Measurements from ENCODE around the gene NBPF9.
"Not testable (repeated sequence)": the region's sequence is repeated elsewhere in the genome, so short reads cannot be mapped to it uniquely, and the experiment has no call there.

Gene NBPF9, protein sequence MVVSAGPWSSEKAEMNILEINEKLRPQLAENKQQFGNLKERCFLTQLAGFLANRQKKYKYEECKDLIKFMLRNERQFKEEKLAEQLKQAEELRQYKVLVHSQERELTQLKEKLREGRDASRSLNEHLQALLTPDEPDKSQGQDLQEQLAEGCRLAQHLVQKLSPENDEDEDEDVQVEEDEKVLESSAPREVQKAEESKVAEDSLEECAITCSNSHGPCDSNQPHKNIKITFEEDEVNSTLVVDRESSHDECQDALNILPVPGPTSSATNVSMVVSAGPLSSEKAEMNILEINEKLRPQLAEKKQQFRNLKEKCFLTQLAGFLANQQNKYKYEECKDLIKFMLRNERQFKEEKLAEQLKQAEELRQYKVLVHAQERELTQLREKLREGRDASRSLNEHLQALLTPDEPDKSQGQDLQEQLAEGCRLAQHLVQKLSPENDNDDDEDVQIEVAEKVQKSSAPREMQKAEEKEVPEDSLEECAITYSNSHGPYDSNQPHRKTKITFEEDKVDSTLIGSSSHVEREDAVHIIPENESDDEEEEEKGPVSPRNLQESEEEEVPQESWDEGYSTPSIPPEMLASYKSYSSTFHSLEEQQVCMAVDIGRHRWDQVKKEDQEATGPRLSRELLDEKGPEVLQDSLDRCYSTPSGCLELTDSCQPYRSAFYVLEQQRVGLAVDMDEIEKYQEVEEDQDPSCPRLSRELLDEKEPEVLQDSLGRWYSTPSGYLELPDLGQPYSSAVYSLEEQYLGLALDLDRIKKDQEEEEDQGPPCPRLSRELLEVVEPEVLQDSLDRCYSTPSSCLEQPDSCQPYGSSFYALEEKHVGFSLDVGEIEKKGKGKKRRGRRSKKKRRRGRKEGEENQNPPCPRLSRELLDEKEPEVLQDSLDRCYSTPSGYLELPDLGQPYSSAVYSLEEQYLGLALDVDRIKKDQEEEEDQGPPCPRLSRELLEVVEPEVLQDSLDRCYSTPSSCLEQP (N-terminal part only)

DNA sequence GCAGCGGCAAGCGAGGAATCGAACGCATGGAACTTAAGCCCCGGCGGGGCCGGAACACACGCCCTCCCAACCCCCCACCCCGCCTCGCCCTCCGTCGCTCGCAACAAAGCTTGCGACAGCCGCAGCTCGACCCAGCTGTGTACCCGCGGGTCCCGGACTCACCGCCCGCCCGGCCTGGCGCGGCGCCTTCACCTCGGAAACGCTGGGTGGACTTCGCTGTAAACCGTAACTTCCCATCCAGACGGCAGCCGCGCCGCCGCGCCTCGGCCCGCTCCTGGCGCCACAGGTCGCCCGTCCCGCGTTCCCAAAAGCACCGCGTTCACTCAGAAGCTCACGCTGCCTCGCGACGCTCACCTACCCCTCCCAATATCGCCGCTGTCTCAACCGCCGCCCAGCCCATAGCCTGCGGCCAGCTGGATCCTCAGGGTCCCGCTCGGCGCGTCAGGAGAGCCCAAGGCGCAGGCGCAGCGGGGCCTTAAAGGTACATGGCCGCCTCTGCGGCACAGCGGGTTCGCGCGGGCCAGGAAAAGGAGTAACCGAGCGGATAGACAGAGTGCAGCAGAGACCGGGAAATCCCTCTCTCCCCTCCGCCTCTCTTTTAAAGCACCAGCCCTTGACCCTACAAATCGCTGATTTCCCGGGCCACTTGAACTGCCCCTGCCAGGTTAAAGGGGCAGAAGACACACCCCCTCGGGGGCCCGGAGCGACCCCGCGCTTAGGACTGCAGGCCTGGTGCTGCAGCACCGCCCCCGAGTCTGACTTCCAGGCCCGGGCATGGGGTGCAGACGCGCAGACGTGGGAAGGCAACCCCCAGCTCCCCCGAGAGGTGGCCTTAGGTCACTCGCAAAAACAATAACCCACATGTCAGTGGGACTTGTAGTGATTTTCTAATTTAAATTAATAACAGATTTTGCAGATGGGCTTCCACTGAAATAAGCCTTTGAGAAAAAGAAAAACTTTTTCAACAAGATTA lies at the start of gene NBPF9:
TSS of gene NBPF9 (minus strand) at position 443 of the 973 bp plus-strand sequence. CDS start 21,412 bp downstream, outside the sequence.
- DNase-seq, result not testable (repeated sequence)

DNA sequence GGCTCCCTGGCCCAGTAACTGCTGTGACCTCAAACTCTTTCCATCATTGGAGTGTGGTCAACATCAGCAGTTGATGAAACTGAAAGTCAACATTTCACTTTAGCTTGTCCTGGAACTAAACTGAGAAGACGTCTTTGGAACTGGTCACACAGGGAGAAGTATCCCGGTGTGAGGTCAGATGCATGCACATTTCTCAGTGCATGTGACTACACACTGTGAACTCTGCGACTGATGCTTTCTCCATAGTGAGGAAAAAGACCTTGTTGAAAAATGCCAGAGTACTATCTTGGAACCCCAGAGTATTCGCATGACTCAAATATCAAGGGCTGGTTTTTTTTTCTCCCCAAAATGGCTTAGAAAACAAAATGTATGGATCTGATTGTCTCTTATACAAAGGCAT lies 46.6 kb upstream of the NBPF9 start:
- not testable (repeated sequence) for DNase-seq

DNA sequence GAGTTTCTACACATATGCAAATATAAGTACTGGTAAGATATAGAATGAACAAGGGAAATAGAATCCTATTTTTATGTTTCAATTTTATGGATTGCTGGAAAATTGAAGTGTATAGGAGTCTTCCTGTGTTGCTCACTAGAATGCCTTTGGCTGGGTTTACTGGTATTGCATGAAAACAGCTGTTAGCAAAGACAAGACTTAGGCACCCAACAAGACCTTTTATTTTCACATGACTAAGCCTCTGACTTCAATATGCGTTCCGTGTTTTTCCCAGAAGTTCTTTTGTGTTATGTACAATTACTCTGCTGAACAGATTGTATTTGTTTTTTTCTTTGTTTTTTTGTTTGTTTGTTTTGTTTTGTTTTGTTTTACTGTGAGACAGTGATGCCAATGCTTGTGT lies 34.2 kb upstream of the NBPF9 start:
- not testable (repeated sequence) for DNase-seq

DNA sequence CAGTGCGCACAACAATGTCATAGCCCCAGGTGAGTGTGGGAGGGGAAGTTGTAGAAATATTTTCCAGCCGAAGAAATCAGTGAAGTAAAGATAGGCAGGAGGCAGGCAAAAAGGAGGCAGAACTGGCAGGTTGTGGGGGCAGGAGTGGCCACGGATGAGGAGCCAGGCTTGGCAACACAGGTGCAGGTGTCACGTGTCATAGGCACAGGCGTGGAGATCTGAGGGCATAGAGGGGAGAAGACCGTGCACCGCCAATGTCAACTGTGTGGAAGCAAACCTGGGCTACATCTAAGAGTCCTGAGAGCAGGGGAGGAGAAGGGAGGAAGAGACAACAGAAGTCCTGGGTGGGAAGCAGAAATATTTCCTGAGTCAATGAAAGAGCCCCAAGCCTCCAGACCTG lies 27.6 kb upstream of the NBPF9 start:
- not testable (repeated sequence) for DNase-seq

DNA sequence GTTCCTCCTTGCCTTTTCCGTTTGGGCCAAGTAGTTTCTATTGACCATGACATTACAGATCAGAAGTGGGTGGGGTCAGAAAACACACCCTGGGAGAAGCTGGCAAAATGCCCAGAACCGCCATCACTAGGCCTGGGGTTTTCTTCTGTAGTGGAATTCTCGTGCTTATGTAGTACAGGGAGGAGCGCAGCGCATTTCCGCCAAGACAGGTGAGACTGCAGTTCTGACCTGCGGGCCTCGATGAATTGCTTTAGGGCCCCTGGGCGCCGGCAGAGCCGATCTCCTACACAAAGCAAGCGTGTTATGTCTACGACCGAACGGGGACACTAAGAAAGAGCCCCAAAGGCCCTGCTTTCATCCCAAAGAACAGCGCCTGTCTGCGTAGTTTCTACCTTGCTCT lies 25.9 kb upstream of the NBPF9 start:
- DNase-seq, result not testable (repeated sequence)

DNA sequence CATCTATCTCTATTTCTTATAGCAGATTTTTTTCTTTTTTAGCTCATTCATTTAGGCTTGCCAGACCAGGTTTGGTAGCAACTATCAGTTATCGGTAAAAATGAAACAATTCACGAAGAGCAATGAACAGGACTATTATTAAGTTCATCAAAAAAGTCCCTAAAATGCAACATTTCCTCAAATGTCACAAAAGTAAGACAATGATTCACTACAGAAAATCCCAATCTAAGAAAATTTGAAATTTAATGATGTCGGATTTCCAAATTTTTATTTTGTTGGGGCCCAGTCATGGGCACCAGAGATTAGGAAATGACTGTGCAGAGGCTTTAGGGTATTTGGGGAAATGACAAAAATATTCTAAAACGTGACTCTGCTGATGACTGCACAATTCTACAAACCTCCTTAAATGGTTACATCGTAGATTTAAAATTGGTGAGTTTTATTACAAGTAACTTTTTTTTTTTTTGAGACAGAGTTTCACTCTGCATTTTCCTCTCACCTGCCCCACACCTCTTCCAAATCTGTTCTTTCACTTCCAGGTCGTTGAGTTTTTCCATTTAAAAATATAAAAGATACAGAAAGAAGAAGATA lies 23.3 kb upstream of the NBPF9 start:
- DNase-seq, result not testable (repeated sequence)

DNA sequence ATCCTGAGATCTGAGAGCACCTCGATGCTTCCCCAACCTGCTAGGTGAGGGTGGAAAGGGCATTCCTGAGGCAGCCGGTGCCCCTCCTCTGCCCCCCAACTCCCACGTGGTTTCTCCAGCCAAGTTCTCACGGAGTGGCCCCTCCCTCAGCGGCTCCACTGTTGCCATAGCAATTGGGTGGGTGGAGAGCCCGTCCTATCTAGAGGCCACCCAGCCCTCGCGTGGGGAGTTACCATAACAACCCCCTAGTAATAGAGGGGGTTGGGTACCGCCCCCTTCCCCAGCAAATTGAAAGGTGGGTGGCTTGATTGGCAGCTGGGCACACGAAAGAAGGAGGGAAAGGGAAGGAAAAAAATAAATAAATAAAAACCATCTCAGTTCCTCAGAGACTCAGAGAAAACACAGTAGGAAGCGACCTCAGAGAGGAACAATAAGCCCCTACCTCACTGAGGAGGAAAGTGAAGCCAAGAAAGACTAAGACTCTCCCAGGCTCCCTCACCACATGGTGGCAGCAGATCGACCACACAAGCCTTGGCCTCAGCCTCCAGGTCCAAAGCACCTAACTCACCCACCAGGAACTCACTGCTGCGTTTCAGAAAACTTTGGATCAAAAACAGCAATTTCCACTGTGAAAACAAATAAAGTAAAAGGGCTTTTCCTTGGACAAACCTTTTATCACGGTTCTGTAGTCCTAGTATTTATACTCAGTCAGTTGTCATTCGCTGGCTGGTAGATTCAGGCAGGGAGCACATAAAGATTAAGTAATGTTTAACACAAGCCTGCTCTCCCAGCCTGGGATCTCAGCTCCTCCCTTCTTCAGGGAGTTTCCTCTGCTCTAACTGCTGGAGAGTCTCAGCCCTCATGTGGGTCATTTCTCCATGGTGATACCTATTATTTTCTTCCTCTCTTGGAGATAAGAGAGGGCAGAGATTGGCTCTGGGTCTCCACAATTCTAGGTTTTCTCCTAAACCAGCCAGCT lies 20.9 kb upstream of the NBPF9 start:
- DNase-seq, result not testable (repeated sequence)

DNA sequence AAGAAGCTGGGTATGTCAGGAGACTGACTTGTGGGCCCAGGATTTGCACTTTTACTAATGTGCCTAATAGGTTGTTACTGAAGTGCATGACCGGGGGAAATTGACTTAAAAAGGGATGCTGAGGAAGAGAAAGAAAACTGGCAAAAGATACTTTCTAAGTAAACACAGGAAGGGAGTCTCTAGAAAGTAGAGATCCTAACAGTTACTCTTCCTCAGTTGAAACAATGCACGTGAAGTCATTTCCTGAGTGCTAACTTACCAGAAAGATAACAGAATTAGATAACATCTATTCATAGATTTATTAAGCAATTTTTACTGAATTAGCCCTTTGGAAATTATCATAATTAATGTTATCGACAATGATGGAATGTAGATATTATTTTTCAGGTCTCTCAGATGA lies 9.5 kb upstream of the NBPF9 start:
- DNase-seq, result not testable (repeated sequence)

DNA sequence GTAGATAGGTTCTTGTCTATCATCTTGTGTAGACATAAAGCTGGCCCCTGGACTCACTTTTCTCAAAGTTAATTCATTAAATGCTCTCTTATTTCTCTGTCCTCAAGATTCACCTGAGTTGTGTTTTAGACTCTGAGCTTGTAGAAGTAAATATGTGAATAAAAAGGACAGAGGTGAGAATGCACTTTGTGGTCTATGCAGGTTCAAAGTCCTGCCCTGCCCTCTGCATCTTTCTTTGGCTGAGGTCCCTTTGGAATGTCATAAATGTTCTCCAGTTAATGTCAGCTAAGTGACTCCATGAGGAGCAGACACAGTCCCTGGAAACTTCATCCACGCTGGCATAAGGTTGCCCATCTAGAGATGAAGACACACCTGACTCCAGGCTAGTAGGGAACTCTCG lies 7.0 kb upstream of the NBPF9 start:
- DNase-seq, result not testable (repeated sequence)

DNA sequence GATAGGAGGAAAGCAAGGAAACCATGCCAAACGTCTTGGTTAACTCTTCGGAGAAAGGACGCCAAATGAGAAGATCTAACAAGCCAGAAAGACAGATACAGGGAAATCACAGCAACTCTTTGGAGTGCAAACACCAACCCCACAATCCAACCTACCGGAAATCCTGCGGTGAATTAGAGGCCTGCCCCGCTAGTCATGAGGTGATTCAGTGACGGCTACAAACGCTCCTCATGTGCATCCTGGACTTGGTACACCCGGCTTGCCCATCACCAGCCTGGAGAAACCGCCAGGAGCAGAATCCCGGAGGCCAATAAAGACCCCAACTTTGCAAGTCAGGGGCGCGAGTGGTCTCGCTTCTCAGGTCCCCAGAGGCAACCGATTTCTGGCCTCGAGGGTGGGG lies 777 bp downstream of the NBPF9 start:
- not testable (repeated sequence) for DNase-seq

DNA sequence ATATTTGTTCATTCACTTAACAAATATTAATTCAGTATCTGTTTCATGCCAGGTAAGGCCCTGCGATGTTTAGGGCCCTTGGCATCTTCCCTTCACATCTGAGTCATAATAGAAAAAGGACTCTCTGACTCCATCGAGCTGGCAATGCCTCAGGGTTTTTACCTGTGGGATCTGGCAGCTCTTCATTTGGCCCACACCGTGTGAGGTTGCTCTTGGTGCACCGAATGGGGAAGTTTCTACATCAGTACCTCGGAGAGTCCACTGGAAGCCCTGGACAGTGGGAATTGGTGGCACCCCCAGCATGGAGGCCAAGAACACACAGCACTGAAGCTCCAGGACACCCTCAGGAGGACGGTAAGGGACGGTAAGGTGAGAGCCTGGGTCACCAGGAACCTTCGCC lies 5.1 kb downstream of the NBPF9 start:
- DNase-seq, result not testable (repeated sequence)

DNA sequence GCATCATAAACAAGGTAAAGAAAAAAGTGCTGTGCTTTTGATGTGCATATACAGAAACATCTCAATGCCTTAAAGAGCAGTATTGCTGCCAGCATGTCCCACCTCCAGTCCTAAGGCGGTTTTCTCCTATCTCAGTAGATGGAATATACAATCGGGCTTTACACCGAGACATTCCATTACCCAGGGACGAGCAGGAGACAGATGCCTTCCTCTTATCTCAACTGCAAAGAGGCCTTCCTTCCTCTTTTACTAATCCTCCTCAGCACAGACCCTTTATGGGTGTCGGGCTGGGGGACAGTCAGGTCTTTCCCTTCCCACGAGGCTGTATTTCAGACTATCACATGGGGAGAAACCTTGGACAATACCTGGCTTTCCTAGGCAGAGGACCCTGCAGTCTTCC lies 10.2 kb downstream of the NBPF9 start:
- not testable (repeated sequence) for DNase-seq

DNA sequence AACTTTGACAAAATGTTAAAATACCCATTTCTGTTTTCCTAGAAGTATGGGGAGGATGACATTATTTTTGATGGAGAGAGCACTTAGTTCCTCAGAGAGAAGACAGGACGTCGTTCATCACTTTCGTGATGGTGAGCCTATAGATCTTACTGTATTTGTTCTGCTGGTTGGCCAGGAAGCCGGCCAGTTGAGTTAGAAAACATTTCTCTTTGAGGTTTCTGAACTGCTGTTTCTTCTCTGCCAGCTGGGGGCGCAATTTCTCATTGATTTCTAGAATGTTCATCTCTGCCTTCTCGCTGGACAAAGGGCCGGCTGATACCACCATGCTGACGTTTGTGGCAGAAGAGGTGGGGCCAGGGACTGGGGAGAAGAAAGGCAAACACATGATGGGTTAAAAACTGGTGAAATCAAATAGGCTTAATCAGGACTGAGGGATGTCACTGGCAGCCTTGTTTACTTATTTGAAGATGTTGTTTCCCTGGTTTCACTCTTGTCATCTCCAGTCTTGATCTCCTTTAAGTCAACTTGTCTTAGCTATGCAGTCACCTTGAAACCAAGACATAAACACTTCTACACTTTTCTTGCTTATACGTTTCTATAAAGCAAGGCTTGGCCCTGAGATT lies 27.7 kb downstream of the NBPF9 start:
- not testable (repeated sequence) for DNase-seq

DNA sequence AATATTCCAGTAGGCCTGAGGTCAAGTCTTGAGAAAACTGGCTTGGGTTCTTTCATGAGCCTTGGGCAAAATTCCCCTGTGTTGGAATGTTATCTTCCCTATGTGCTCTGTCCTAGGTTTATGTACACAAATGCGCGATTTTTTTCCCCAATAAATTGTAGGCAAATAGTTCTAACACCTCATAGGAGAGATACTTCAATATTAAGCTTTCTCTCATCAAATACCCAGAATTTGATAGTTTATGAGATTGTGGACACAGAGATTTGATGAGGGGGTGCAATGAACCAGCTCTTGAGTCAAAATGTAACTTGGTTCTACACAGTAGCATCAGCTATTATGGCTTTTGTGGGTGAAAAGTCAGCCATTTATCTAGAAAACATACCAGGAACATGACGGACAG lies 38.7 kb downstream of the NBPF9 start:
- DNase-seq, result not testable (repeated sequence)

DNA sequence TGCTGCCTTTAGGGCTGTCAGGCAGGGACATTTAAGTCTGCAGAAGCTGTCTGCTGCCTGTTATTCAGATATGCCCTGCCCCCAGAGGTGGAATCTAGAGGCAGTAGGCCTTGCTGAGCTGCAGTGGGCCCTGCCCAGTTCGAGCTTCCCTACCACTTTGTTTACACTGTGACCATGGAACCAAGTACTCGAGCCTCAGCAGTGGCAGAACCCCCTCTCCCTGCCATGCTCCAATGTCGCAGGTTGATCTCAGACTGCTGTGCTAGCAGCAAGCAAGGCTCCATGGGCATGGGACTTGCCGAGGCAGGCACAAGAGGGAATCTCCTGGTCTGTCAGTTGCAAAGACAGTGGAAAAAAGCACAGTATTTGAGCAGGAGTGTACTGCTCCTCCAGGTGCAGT lies 60.3 kb downstream of the NBPF9 start:
- not testable (repeated sequence) for DNase-seq

DNA sequence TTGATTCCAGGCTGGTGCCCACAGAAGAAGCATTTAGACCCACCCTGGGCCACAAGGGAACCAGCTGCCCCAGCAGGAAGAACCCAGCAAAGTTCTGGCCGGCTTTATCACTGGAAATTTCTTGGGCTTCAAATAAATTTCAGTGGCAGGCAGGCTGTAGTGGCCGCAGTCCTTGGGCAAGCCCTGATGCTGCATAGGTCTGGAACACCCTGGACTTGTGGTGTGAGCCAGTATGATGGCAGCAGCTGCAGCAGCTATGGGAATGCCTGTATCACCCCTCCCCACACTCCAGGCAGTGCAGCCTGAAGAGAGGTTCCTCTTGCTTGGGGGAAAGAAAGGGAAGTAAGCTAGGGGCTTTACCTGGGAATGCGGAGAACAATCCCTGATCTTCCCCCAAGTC lies 69.4 kb downstream of the NBPF9 start:
- DNase-seq, result not testable (repeated sequence)

DNA sequence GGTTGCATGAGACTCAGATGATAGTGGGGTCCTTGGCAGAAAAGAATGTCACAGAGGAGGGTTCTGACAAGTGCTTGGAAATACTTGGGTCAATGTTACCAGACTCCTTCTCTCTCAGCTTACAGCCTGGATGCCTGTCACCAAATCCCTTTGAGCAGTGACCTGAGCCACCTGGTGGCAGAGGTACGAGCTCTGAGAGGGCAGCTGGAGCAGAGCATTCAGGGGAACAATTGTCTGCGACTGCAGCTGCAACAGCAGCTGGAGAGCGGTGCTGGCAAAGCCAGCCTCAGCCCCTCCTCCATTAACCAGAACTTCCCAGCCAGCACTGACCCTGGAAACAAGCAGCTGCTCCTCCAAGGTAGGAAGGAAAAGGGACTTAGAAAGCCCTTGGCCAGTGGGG lies 79.0 kb downstream of the NBPF9 start:
- not testable (repeated sequence) for DNase-seq

DNA sequence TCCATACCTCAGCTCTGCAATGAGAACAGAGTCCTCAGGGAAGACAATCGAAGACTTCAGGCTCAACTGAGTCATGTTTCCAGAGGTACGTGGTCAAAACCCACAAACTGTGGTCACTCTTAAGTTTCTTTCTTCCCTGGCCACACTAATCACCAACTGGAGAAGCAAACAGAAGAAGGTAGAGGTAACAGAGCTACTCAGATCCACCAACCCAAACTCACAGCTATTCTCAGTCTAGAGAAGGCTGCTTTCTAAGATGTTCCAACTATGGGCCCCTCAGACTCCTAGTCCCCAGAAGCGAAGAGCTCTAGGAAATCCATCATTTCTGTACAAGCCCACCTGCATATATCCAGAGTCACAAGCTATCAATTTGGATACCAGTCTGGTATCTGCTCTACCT lies 84.8 kb downstream of the NBPF9 start:
- DNase-seq, result not testable (repeated sequence)

DNA sequence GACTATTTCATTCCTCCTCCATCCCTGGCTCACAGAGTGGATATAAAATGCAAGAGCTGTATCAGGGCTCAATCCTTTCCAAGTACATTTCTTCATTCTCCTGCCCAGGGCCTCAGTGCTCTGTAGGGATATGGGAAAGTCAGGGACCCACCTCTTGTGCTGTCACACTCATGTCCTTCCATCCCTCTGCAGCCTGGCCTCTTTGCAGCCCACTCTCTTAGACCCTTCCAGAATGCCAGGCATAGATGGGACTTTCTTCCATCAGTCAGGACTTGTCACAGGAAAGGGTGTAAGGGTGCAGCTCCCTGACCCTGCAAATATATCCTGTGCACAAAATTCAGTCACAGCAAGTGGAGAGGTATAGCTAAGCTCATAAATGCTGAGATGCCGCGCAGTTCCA lies 86.7 kb downstream of the NBPF9 start:
- not testable (repeated sequence) for DNase-seq

DNA sequence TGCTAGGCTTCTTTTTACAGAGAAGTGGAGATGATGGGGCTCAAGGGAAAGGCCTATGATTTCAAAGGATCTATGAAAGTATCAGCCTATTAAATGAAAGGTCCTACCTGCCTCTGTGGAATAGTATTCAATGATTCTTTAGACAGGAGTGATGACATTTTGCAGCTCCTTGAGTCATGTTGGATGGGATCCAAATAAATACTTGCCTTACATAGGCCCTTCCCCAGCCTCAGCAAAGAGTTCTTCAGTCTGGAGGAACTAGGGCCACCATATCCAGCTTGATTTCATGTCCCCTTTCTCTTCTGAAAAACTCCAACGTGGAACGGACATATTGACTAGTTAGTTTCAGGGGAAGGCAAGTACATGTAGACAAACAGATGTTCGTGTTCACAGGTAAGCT lies 87.8 kb downstream of the NBPF9 start:
- DNase-seq, result not testable (repeated sequence)
